GM18507 (cell line): Measurements from ENCODE around the gene NBPF20.
"Not testable (repeated sequence)": the region's sequence is repeated elsewhere in the genome, so short reads cannot be mapped to it uniquely, and the experiment has no call there.

Experiments used
- DNase-seq: peaks from one replicate; pipeline ENCODE4 v3.0.0; 2011; ENCODE audit warnings: low read depth; ENCODE audit not compliant: insufficient read length; ENCODE audit errors: extremely low spot score
- FAIRE-seq: peaks from 2 replicates; lab custom pipeline; 2011; peaks lifted over from hg19 to GRCh38; lab: Jason Lieb, UNC

Gene NBPF20

GRCh38 chr1:145431363-145432256, 6.2 kb upstream of the NBPF20 start:
- not testable (repeated sequence) for FAIRE-seq, DNase-seq

- not testable (repeated sequence) for DNase-seq
These were observed 5.4 kb upstream of the NBPF20 start for GRCh38 chr1:145430830-145431229.

GRCh38 chr1:145429329-145429728, 3.9 kb upstream of the NBPF20 start:
- not testable (repeated sequence) for DNase-seq, FAIRE-seq

More at GRCh38 chr1:145430830-145431229, 5.4 kb upstream of the NBPF20 start:
- FAIRE-seq: not testable (repeated sequence)

GRCh38 chr1:145424612-145425435, 579 bp downstream of the NBPF20 start:
- not testable (repeated sequence) for FAIRE-seq, DNase-seq

- not testable (repeated sequence) for DNase-seq, FAIRE-seq
These were observed 10.3 kb downstream of the NBPF20 start for GRCh38 chr1:145415149-145415548.

- DNase-seq: not testable (repeated sequence)
These were observed 18.1 kb downstream of the NBPF20 start for GRCh38 chr1:145407266-145407665.

GRCh38 chr1:145404949-145405348, 20.5 kb downstream of the NBPF20 start:
- not testable (repeated sequence) for DNase-seq, FAIRE-seq

More at GRCh38 chr1:145407266-145407665, 18.1 kb downstream of the NBPF20 start:
- FAIRE-seq: not testable (repeated sequence)

- not testable (repeated sequence) for FAIRE-seq
These were observed 24.7 kb downstream of the NBPF20 start for GRCh38 chr1:145400701-145401100.

More at GRCh38 chr1:145400701-145401100, 24.7 kb downstream of the NBPF20 start:
- not testable (repeated sequence) for DNase-seq
